ENCODE measurements around the gene IST1.

IST1 gene

GRCh38 chr16:71963125-71963875 lies 68.0 kb downstream of the IST1 start:
- no peak for DNase-seq (ENCODE audit: low read depth, low spot score)

- DNase-seq (ENCODE audit: low read depth, low spot score): no peak
Observed at GRCh38 chr16:71965223-71965622, 69.9 kb downstream of the IST1 start.

DNA sequence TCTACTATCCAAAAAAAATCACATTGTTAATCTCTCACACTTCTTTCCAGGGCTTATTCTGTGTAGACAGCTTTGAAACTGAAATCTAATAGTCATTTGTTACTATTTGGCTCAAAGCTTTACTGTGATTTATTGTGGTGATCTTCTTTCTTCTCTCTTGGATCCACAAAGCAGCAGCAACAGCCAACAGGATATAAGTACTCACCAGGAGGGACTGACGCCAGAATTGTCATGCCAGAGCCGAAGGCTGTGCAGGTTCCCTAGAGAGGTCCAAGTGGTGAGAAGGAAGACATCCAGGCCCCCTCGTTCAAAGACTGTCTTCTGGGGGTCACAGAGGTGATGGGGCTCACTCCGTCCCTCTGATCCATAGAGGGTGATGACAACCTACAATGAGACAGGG lies 71.6 kb downstream of the IST1 start:
- DNase-seq (ENCODE audit: low read depth, low spot score): no peak

- DNase-seq (ENCODE audit: low read depth, low spot score): no peak
Observed at GRCh38 chr16:71969353-71969752, 74.0 kb downstream of the IST1 start.

DNA sequence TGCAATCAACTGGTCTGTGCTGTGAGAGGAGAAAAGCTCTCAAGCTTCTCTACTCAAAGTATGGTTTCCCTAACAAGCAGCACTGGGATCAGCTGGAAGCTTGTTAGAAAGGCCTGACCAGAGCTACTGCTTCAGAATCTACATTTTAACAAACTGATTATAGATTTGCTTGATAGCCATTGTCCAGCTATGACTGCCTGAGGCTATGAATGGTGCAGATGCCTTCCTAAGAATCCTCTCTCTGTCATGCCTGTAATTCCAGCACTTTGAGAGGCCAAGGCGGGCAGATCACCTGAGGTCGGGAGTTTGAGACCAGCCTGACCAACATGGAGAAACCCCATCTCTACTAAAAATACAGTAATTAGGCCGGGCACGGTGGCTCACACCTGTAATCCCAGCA lies 76.2 kb downstream of the IST1 start:
- no peak for DNase-seq (ENCODE audit: low read depth, low spot score)

GRCh38 chr16:71972356-71972755 lies 77.0 kb downstream of the IST1 start:
- no peak for DNase-seq (ENCODE audit: low read depth, low spot score)

- no peak for DNase-seq (ENCODE audit: low read depth, low spot score)
Observed at GRCh38 chr16:71973001-71973400, 77.7 kb downstream of the IST1 start.

DNA sequence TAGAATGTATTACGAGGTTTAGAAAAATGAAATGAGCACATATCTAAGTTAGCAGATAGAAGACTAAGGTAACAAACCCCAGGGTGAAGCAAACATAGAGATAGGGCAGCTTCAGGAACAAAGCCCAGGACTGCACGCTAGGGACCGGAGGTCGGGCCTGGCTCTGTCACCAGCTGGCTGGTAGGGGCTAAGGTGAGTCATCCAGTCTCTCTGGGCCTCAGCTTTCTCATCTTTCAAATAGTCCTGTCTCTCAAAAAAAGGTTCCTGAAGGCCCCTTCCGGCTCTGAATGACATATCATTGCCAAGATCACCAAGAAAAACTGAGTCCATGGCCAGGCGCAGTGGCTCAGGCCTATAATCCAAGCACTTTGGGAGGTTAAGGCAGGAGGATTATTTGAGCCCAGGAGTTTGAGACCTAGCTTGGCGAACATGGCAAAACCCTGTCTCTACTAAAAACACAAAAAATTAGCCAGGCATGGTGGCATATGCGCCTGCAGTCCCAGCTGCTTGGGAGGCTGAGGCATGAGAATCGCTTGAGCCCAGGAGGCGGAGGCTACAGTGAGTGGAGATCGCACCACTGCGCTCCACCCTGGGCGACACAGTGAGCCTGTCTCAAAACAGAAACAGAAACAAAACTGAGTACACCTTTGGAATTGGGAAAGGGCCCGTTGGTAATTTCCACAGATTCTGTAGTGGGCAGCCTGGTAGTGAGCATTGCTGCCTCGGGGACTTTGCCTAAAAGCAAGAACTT lies 78.9 kb downstream of the IST1 start:
- no peak for DNase-seq (ENCODE audit: low read depth, low spot score)
